ENCODE results near the gene YIPF1.

- no peak for TF ChIP-seq CTCF (IDR thresholded peaks at IDR 0.05)
- no peak for TF ChIP-seq POLR2A (IDR thresholded peaks at IDR 0.05)
Measured at GRCh38 chr1:53927376-53927881, 37.8 kb upstream of the YIPF1 start.

All from tibial nerve (tissue), 3 donors.